GM21528 (cell line): Measurements from ENCODE around the gene CELF5.

ENCODE experiments used
- ATAC-seq: cut with Tn5 transposase; IDR thresholded peaks from one replicate; pipeline ENCODE4 v1.9.1; 2021; ENCODE audit warnings: mild to moderate bottlenecking, moderate library complexity; ENCODE audit not compliant: unreplicated experiment, low FRiP score

The CELF5 gene

DNA sequence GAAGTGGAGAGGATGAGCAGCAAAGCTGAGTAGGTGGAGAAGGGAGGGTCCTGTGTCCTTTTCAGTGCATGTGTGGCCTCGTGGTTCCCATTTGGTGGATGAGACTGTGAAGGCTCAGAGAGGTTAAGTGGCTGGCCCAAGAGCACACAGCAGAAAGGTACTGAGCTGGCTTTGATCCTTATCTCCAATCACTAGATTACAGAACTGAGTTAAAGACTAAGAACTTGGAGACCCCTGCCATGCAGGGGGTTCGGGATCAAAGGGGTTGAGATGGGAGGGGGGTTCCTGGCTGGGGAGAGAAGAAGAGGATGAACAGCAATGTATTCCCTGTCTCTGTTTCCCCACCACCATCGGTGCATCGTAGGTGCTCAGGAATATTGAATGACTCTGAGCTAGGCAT is 11.8 kb downstream of the CELF5 start:
- no peak for ATAC-seq

- no peak for ATAC-seq
These were observed 13.7 kb downstream of the CELF5 start for GRCh38 chr19:3238066-3238561.

GRCh38 chr19:3239367-3239766 is 14.9 kb downstream of the CELF5 start:
- no peak for ATAC-seq

DNA sequence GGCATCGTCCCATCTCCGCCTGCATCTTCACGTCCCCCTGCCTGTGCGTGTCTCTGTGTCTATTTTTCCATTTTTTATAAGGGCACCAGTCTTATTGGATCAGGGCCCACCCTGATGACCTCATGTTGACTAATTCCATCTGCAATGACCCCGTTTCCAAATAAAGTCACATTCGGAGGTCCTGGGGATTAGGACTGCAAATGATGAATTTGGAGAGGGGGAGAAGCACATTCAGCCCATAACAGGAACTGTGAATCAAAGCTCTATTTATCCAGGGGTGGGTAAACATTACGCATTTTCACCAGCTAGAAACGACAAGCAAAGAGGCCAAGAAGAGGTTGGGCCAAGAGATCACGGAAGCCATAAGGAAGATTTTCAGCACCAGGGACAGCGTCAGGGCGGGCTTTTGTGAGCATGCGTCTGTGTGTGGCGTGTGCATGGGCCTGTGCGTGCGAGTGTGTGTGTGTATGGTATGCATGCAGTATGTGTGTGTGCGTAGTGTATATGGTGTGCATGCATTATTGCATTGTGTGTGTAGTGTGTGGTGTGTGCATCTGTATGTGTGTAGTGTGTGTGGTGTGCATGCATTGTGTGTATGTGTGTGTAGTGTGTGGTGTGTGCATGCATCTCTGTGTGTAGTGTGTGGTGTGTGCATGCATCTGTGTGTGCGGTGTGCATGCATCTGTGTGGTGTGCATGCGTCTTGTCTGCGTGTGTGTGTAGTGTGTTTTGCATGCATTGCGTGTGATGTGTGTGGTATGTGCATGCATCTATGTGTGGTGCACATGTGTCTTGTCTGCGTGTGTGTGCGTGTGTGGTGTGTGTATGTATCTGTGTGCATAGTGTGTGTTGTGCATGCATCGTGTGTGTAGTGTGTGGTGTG is 19.6 kb downstream of the CELF5 start:
- ATAC-seq = no peak

DNA sequence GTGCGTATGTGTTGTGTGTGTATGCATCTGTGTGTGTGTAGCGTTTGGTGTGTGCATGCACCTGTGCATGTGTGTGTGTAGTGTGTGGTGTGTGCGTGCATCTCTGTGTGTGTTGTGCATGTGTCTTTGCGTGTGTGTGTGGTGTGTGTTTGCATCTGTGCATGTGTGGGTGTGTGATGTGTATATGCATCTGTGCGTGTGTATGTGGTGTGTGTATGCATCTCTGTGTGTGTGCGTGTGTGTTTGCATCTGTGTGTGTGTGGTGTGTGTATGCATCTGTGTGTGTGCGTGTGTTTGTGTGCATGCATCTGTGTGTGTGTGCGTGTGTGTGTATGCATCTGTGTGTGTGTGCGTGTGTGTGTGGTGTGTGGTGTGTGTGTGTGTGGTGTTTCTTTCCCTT is 20.6 kb downstream of the CELF5 start:
- no peak for ATAC-seq

- ATAC-seq = no peak
These were observed 24.4 kb downstream of the CELF5 start for GRCh38 chr19:3248728-3249326.

GRCh38 chr19:3249408-3249807 is 24.9 kb downstream of the CELF5 start:
- ATAC-seq = no peak

GRCh38 chr19:3250675-3251074 is 26.2 kb downstream of the CELF5 start:
- ATAC-seq = no peak

DNA sequence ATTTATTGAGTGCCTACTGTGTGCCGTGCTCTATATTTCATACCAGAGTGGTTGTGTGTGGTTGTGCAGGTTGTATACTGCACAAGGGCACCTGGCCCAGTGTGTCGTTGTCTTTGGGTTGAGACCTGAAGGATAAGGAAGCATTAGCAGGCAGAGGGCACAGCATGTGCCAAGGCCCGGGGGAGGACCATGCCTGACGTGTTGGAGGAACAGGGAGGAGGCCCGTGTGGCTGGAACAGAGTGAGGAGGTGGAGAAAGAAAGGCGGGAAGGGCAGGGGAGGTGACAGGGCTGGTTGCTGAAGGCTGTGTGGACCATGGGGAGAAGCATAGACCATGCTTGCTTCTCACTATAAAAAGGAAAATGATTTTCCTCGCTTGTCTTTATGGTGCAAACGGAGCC is 26.8 kb downstream of the CELF5 start:
- no peak for ATAC-seq

- ATAC-seq = no peak
These were observed 28.2 kb downstream of the CELF5 start for GRCh38 chr19:3252650-3253049.

- ATAC-seq = no peak
These were observed 28.8 kb downstream of the CELF5 start for GRCh38 chr19:3253270-3253669.

DNA sequence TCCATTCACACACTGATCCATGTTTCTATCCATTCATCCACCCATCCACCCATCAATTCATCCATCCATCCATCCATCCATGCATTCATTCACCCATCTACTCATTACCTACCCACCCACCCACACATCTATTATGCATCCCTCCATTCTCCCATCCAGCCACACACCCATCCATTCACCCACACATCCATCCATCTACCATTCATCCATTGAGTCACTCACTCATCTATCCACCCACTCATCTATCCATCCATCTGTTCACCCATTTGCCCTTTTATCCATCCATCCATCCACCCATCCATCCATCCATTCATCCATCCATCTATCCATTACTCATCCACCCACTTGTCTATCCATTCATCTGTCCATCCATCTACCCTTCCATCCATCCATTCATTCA is 30.1 kb downstream of the CELF5 start:
- ATAC-seq = no peak

DNA sequence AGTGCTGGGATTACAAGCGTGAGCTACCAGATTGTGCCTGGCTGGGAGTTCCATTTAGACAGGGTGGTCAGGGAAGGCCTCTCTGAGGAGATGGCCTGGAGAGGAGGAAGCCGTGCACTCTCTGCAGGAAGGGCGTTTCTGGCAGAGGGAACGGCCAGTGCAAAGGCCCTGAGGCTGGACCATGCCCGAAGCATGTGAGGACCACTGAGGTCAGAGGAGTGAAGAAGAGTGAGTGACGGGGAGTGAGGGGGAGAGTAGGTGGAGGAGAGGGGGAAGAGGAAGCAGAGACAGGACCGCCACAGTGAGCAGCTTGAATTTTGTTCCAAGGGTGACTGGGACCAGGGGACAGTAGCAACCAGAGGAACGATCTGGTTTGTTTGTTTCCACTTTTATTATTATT is 32.6 kb downstream of the CELF5 start:
- ATAC-seq = no peak

DNA sequence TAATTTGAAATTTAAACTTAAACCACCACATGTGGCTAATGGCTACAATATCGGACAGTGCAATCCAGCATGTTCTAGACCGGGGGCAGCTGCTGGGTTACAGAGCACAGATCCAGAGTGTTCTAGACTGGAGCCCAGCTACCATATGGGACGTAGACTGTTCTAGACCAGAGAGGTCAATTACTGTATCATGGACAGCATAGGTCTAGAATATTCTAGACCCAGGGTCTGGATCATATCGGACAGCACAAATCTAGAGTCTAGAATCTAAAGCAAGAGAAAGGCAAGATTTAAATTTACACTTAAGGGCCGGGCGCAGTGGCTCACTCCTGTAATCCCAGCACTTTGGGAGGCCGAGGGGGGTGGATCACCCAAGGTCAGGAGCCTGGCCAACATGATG is 37.9 kb downstream of the CELF5 start:
- no peak for ATAC-seq

DNA sequence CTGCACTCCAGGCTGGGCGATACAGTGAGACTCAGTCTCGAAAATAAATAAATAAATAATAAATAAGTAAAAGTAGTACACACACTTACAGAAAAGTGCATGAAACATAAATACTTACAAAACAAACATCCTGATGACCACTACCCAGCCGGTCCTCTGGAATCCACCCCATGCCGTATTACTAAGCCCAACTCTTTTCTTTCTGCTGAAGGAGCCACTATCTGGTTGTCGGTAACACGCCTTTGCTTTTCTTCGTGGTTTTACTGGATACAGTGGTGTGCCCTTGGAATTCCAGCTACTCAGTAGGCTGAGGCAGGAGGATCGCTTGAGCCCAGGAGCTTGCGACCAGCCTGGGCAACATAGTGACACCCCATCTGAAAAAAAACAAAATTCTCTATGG is 39.4 kb downstream of the CELF5 start:
- ATAC-seq = no peak

DNA sequence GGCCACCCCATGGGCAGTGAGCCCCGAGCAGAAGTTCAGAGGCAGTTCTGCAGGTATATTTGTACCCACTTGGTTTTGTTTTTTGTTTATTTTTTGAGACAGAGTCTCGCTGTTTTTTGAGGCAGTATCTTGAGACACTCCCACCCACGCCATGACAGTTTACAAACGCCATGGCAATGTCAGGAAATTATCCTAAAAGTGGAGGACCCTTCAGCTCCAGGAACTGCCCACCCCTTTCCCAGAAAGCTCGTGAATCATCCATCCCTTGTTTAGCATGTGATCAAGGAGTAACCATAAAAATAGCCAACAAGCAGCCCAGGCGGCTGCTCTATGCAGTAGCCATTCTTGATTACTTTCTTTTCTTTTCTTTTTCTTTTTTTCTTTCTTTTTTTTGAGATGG is 41.0 kb downstream of the CELF5 start:
- ATAC-seq = no peak

- no peak for ATAC-seq
These were observed 41.7 kb downstream of the CELF5 start for GRCh38 chr19:3266092-3266693.

DNA sequence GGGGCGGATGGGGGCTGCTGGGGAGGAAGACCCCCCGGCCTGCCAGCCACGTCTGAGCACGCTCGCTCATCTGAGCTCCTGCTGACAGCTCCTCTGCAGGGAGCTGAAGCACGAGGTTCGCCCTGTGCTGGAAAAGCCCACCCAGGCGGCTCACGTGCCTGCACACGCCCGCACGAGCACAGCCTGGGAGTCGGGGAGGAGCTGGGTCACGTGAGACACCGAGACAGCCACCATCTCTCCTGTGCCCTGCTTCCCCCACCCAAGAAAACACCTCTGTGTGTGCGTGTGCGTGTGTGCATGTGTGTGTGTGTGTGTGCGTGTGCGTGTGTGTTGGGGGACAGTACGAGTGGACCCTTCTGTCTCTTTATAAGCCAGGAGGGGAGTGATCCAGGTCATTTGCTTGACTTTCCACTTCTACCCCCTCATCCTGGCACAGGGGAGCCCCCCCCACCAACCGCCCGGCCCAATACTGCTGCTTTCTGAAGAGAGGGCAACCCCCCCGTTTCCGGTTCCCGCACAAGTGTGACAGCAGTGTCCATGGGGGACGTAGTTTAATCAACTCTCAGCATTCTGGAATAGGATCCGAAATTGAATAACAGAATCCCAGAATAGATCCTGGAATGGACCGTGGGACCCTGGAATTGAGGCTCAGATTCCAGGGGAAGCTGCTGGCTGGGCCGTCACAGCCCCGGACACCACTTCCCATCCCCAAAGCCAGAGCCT is 42.5 kb downstream of the CELF5 start:
- no peak for ATAC-seq

DNA sequence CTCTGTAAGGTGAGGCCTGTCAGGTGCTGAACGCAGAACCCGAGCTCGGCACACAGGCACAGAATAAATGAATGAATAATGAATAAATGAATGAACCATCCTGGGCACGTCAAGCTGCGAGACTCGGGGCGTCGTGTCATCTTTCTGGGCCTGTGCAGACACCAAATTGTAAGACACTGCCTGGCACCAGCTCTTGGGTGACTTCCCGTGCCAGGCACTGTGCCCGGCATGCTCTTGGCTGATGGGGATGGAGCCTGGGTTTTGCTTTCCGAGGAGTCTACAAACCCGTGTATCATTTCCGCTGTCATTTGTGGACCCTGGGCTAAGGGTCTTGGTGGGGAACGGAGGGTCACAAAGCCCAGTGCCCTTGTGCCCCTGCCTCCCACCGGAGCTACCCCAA is 43.9 kb downstream of the CELF5 start:
- ATAC-seq = no peak

DNA sequence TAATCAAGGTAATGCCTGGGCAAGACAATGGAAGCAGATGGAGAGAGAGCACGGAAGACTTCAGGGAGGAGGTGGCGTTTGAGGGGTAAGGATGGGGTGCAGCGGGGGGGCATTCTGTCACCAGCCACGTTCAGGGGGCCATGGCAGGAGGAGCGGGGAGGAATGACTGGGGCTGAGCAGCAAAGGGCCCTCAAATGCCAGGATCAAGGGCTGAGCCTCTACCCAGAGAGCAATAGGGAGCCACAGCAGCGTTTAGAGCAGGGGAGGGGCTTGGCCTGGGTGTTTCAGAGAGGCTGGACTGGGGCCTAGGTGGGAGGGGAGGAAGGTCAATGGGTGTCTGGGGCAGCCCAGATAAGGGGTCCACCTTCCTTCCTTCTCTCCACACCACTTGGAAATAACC is 44.3 kb downstream of the CELF5 start:
- ATAC-seq = no peak
